HG02884 (cell line): ENCODE results near the gene NCK2.
"Not testable (repeated sequence)": the region's sequence is repeated elsewhere in the genome, so short reads cannot be mapped to it uniquely, and the experiment has no call there.

Experiments used
- ATAC-seq: cut with Tn5 transposase; IDR thresholded peaks from one replicate; pipeline ENCODE4 v1.9.1; 2021; ENCODE audit warnings: mild to moderate bottlenecking, moderate library complexity; ENCODE audit not compliant: unreplicated experiment

NCK2 gene

DNA sequence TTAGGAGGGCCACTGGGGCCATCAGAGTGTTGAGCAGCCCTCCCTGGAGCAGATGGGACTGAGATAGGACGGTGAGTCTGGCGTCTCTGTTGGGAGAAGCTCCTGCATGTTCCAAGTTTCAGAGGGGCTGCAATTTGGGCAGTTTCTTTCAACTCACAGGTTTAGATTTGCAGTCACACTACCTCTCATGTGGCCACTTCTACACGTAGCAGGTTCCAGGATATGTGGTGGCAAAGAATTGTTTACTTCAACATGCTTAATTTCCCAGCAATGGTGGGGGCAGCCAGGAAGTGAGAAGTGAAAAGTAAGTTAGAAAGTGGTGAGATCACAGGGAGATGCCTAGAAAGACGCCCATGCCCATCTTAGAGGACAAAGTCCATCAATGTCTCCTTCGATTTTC, 9.3 kb downstream of the NCK2 start:
- ATAC-seq, result no peak

DNA sequence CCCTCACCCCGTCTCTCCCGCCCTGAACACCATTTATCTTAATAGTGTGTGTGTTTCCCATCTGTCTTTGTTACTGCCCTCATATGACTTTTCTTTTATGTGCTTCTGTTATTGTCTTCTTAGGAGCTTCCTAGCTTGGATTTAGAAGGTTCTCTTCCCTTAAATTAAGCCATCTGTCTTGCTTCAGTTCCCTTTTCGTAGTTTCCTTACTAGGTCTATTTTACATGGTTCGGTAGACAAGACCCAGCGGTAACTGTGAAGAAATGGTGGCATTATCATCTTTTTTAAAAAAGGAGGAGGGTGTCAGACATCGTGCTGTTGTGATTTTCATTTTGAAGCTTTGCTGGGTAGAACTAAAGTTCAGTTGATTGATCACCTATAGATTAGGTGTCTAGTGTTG, 10.3 kb downstream of the NCK2 start:
- ATAC-seq, result no peak

DNA sequence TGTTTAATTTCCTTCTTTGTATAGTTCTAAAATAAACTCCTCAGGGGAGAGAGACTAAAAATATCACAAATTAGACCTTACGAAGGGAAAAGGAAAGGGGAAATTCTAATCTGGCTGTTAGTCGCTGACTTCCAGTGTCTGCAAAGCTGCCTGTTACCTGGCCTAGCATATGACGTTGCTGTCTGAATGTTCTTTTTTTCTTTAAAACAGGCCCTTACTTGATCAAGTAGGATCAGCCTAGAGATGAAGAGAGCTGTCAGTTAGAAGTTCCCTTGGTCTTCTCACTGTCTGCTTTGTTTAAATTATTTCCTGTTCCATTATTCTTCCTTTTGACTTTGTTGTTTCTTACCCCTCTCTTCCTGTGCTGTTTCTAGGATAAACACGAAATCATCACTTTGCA, 11.2 kb downstream of the NCK2 start:
- ATAC-seq, result no peak

DNA sequence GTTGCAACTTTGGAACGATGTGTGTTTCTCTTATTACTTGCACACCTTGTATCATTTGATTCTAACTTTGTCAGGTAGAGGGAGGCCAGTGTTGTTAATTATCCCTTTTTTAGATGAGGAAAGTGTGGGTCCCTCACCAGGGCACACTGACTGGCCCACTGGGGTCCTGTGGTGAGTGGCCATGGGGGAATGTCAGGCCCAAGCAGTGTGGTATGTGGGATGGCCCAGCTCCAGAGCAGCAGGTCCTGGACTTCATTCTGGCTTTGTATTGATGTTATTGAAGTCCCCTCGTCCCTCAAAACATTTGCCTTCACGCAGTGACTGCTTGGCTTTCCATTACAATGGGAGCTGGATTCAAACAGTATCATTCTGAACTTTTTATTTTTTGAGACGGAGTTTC, 11.7 kb downstream of the NCK2 start:
- ATAC-seq, result no peak

DNA sequence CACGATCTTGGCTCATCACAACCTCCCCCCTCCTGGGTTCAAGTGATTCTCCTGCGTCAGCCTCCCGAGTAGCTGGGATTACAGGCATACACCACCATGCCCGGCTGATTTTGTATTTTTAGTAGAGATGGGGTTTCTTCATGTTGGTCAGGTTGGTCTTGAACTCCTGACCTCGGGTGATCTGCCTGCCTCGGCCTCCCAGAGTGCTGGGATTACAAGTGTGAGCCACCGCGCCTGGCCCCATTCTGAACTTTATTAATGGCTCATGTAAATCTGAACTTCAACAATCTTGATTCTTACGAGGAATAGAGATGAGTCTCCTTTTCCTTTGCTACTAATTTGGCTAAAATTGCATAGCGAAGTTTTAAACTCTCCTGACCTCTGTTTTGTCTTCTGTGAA, 12.2 kb downstream of the NCK2 start:
- ATAC-seq, result not testable (repeated sequence)

DNA sequence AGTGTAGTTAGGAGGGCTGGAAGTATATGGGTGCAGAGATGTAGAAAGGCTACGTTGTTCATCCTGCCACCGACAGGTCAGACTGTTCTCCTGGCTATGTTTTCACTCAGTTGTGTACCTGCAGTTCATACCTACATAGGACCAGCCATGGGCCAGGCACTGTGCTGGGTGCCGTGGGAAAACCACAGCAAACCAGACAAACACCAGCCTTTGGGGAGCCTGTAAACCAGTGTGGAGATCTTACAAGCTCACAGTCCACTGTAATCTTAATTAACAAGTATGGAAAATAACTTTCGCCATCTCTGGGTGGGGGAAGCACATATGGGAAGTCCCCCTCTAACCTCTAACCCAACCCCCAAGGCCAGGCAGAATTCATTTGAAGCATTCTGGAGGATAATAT, 12.7 kb downstream of the NCK2 start:
- no peak for ATAC-seq

DNA sequence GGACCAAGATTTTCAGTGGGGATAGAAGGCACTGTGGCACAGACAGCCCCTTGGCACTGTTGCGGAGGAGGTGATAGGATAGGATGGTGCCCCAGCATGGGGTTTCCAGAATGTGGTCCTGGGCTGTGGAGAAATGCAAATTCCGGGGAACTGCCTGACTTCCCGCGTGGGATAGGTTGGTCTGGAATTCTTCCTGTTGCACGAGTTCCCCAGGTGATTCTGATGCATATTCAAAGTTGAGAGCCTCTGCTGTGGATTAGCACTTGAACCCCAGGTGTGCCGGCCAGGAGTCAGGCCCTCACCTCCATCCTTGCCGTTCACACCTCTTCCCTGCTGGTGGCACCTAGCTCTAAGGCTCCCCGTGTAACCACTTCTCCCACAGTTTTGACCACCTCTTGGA, 15.5 kb downstream of the NCK2 start:
- no peak for ATAC-seq

DNA sequence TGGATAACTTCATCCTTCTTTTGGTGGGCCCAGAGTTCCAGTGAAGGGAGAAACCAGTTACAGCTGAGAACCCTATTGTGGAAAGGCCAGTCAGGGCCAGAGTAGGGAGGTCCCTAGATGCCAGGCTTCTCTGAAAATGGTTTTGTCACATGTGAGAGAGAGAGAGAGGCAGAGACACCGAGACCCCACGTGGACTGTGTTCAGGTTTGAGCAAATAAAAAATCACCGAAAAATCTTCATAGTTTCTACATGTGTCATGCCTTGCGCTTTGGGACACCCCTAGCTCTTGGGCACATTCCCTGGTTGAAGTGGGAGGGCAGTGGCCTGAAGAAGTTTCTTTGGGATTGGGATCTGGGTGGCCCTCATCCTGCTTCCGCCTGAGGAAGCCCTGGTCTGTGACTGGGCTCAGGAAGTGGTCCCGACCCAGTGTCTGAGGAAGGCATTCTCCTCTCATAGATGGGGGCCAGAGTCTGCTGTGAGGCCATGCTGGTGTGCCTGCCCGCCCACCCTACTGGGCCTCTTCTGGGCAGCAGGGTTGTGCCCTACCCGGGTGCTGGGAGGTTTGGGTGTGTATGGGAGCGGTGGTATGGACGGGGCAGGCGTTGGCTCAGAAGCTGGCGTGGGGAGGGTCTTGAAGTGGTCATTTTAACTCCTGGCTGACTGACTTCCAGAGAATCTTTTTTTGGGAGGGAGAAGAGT, 16.1 kb downstream of the NCK2 start:
- ATAC-seq, result no peak

DNA sequence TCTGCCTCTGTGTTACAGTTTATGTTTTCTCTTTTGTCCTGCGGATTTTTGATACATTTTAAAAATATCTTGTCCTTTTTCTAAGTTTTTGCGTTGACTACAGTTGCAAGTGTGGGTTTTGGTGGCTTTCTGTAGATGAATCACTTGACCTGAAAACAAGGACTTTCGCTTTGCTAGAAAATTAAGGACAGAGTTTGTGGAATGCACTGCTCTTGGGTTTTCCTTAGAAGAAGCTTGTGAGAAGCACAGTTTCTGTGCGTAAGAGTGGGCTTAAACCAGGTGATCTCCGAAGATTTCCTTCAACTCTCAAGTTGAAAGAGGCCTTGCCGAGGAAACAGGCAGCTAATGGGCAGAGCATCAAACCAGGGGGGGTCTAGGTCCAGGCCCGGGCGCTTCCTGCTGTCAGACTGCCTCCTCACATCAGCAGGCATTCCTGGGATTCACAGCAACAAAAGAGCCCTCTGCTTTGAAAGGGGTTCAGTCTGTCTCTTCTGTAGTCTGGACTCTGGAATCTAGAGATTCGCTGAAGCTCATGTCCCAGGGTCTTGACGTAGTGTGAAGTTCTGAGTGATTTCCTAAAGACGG, 17.3 kb downstream of the NCK2 start:
- no peak for ATAC-seq

DNA sequence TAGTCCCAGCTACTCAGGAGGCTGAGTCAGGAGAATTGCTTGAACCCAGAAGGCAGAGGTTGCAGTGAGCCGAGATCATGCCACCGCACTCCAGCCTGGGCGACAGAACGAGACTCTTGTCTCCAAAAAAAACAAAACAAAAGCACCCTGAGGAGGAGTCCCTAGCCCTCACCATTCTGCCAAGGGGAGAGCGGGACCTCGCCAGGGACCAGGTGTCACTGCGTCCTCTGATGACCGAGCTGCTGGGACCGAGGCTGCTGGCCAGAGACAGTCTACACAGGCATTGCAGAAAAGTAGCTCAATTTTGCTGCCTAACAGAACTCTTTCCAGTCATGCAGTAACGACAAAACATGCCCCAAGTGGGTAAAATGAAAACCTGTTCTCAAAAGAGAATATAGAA, 18.4 kb downstream of the NCK2 start:
- ATAC-seq, result no peak

DNA sequence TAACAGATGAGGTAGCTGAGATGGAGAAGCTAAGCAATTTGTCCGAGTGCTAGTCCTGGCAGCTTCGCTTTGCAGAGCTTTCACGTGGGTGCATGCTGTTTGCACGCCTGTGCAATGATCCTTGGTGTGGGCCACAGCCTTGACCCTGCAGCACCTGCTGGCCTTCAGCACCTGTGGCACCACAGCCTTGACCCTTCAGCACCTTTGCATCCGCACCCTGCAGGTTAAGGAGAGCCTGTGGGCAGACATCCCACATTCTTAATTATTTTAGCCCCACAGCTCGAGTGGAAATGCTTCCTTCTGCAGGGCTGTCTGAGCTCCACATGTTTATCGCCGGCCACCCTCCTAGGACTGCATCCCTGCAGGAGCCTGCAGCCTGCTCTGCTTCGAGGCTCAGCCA, 19.3 kb downstream of the NCK2 start:
- no peak for ATAC-seq

DNA sequence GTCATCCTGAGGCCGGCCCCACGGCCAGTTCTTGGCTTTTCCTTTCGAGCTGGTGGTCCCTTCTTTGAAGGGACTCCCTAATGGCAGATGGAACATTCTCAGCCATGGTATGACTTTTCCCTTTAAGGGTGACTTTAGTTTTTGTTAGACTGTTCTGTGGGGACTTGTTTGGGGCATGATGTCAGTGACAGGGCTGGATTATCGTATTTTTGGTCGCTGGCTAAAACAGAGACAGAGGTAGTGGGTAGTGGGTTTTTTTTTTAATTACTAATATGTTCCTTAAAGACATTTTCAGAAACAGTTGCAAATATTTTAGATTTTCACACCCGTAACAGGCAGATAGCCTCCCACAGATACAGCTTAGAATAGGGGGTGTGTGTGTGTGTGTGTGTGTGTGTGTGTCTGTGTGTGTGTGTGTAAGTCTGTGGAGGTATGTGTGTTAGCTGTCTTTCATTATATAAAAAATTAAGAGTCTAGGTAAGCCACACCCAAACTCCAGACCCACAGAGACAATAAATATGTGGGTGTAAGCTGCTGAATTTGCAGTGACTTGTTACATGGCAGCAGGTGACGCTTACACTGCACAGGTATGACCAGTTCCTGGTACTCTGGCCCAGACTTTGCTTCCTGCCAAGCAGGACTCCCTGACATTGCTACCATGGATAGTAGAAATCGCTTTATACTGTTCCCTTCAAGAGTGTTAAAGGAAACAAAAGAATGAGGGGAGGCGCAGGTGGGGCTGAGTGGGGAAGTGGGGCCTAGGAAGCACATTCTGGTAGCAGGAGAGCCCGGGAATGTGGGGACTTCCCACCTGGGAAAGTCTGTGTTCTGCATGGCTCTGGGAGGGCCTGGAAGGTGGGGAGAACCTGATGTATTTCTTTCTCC, 20.9 kb downstream of the NCK2 start:
- no peak for ATAC-seq

DNA sequence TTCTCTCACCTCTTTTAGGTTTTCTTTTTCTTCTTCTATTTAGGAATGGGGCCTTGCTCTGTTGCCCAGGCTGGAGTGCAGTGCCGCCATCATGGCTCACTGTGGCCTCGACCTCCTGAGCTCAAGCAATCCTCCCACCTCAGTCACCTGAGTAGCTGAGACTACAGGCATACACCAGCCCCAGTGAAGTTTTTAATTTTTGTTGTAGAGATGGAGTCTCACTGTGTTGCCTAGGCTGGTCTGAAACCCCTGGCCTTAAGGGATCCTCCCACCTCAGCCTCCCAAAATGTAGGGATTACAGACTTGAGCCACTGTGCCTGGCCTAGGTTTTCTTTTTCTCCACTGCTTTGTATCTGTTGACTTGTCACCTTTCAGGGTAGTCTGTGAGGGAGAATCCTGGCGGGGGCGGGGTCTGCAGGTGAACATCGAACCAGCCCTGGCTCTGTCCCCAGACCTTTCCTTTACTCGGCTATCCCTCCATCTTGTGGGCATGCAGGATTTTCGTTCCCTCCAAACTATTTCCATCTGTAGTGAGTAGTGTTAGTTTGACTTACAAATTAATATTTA, 21.7 kb downstream of the NCK2 start:
- ATAC-seq, result no peak

DNA sequence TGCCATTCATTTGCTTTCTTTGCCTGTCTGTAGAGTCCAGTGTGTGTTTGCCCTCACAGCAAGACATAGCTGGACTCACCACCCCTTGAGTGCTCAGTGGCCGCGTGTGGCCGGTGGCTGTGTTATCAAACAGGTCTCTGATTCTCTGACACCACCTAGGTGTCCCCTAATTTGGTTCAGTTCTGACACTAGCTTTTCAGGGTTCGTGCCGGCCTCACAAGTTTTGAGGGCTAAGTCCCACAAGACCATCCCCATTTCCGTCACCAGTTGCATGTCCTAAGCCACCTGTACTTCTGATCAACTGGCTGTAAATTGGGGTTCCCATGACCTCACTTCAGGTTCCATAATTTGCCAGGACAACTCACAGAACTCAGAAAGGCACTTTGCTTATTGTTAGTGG, 23.5 kb downstream of the NCK2 start:
- ATAC-seq, result no peak

DNA sequence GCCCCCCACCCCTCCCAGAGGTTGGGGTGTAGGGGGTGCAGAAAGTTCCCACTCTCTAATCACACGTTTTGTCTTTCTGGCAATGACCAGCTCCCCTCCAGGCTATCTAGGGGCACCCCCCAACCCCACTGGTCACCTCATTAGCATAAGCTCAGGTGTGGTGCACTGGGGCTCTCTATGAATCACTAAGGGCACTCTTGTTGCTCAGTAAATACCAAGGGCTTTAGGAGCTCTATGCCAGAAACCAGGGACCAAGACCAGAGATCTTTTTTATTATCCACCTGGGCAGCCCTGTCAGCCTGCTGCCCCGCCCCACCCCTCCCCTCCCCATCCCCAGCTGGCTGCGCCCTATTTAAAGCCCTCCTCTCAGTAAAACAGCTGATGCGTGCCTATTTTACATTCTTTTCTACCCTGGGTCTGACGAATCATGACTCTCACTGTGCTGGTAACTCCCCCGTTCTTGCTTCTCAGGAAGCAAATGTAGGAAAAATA, 24.3 kb downstream of the NCK2 start:
- ATAC-seq, result no peak

DNA sequence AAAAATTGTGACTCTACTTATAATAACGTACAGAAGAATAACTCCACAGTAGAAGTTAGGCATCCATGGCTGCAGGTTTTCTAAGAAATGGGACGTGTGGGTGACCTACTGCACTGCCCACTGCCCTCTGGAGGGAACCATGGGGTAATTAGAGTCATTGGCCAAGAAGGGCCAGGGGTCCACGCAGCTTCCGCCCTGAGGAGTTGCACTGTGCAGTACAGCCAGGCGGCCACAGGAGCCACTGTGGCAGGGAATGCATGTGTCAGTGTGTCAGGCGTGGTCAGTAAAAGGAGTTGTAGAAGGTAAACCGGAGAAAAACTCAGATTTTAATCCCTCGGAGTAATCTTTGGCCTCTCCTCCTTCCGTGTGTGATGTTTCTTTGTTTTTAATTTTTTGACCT, 24.8 kb downstream of the NCK2 start:
- no peak for ATAC-seq

DNA sequence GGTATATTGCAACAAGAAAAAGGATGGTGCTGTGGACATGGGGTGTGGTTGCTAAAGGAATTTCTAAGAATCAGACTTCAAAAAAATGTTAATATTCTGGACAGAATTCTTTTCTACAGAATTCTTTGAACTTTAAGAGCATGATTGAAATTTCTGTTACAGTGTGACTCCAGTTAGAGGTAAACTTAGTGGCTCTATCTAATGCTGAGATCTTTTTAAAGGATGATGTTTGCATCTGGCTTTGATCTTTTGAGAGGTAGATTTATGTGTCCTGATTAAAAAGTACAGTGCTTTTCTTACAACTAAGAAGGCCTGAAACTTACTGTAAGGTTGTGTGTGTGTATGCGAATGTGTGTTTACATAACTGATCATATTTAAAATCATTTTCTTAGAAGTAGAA, 25.4 kb downstream of the NCK2 start:
- ATAC-seq, result no peak

DNA sequence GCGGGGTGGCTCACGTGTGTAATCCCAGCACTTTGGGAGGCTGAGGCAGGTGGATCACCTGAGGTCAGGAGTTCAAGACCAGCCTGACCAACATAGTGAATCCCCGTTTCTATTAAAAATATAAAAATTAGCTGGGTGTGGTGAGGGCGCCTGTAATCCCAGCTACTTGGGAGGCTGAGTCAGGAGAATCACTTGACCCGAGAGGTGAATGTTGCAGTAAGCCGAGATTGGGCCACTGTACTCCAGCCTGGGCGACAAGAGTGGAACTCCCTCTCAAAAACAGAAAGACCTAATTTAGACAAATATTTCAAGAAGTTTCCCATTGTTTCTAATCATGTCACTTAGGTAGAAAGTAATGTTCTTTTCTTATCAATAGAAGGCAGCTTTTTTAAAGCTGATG, 26.6 kb downstream of the NCK2 start:
- ATAC-seq, result not testable (repeated sequence)

DNA sequence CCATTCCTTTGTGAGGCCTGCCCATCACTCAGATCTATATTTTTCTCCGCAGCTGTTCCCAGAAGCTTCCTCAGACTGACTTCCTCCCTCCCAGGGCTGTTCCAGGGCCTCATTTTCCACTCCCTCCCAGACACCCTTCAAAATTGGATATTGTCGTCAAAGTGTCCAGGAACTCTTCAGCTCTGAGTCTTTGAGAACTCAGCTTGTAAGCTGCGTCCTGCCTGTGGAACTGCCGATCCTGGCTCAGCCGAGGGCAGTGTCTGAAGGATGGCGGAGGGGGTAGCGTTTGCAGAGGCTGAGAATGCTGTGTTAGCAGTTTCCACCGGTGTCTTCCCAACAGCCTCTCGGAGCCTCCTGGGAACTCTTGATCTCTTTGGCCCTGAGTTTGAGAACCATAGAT, 27.1 kb downstream of the NCK2 start:
- no peak for ATAC-seq

DNA sequence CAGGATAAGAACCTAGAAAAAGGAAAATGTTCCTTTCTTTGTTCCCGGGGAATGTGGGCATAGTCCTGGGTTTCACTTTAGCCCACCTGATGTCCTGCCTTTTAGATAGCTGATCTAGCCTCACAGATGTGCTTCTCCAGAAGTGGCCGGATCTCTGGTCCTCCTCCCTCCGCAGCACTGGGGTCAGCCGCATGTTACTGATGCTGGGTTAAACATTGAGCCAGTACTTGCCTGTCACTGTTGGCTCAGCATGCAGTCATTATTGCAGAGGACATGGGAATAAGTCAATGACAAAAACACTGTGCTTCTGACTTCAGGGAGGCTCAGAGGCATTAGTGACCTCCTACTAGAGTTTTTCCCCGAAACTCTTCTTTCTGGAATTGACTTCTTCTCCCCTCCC, 27.6 kb downstream of the NCK2 start:
- ATAC-seq, result no peak

DNA sequence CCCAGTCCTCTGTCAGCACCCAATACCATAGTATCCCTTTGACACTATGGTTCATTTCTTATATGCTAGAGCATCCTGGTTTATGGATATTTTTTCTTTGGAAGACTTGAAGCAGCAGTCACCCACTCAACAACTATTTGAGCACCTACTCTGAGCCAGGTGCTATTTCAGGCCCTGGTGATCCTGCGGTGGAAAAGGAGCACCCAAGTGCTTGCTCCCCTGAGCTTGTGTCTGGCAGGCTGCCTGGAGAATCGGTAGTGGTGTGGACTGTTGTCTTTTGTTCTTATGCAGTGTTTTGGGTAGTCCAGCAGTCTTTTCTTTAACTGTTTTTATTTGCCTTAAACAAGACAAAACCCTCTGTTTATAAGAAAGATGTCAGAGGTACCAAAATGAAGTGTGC, 28.9 kb downstream of the NCK2 start:
- no peak for ATAC-seq
